GM12878 (cell line): Measurements from ENCODE around the gene ARFIP1. TPM values are rescaled to one million over a fixed set of nuclear protein-coding genes. Genes with fewer than 3 reads are reported as not detected.

Experiments
- DPF2 ChIP-seq: fragments of 450-650 bp; IDR thresholded peaks from 2 replicates; pipeline ENCODE4 v1.6.1; 2017; ENCODE audit warnings: mild to moderate bottlenecking
- EGR1 ChIP-seq, 2 experiments: IDR thresholded peaks; 1 replicate in 1 of 2; 2 replicates in 1 of 2; pipeline ENCODE4 v1.6.1; 2011 to 2012; ENCODE audit warnings: low read depth in 2 of 2, low read length in 2 of 2, borderline replicate concordance in 1 of 2, mild to moderate bottlenecking in 1 of 2, moderate library complexity in 1 of 2
- IKZF2 ChIP-seq, 2 experiments: fragments of 450-650 bp; IDR thresholded peaks; 2 replicates each; pipeline ENCODE4 v1.6.1; 2017; ENCODE audit warnings: mild to moderate bottlenecking in 2 of 2, moderate library complexity in 2 of 2
- IRF4 ChIP-seq: IDR thresholded peaks from 2 replicates; pipeline ENCODE4 v1.6.1; 2011; ENCODE audit warnings: low read depth, low read length
- LARP7 ChIP-seq: fragments of 450-650 bp; IDR thresholded peaks from 2 replicates; pipeline ENCODE4 v1.6.1; 2017; ENCODE audit warnings: mild to moderate bottlenecking
- MEF2B ChIP-seq: fragments of 450-650 bp; IDR thresholded peaks from 2 replicates; pipeline ENCODE4 v1.6.1; 2018; ENCODE audit warnings: mild to moderate bottlenecking, moderate library complexity; ENCODE audit not compliant: partially characterized antibody, poor library complexity, severe bottlenecking
- MTA2 ChIP-seq: fragments of 450-650 bp; IDR thresholded peaks from 2 replicates; pipeline ENCODE4 v1.6.1; 2016; ENCODE audit warnings: low read depth, mild to moderate bottlenecking, moderate library complexity
- MYC ChIP-seq: IDR thresholded peaks from 2 replicates; pipeline ENCODE4 v1.6.1; 2011; ENCODE audit warnings: mild to moderate bottlenecking, low read length, moderate library complexity, inconsistent platforms; ENCODE audit not compliant: insufficient read depth, insufficient replicate concordance, insufficient read length, severe bottlenecking
- NBN ChIP-seq: fragments of 450-650 bp; IDR thresholded peaks from 2 replicates; pipeline ENCODE4 v1.6.1; 2016
- RB1 ChIP-seq: fragments of 450-650 bp; formaldehyde crosslinking; IDR thresholded peaks from 2 replicates; pipeline ENCODE4 v1.6.1; 2017; ENCODE audit warnings: mild to moderate bottlenecking, borderline replicate concordance
- RELA ChIP-seq: fragments of 450-650 bp; IDR thresholded peaks from 2 replicates; pipeline ENCODE4 v1.8.0; 2014; ENCODE audit warnings: borderline replicate concordance; ENCODE audit not compliant: partially characterized antibody
- SIX5 ChIP-seq: IDR thresholded peaks from 2 replicates; pipeline ENCODE4 v1.6.1; 2011; ENCODE audit warnings: mild to moderate bottlenecking, low read depth, low read length, moderate library complexity; ENCODE audit not compliant: severe bottlenecking
- SMAD5 ChIP-seq: IDR thresholded peaks from 2 replicates; pipeline ENCODE4 v1.6.1; 2016; ENCODE audit warnings: antibody characterized with exemption, low read depth
- SMARCA5 ChIP-seq: fragments of 450-650 bp; IDR thresholded peaks from 2 replicates; pipeline ENCODE4 v1.6.1; 2017; ENCODE audit warnings: mild to moderate bottlenecking
- SREBF1 ChIP-seq: IDR thresholded peaks from 2 replicates; pipeline ENCODE4 v1.6.1; 2012; ENCODE audit warnings: mild to moderate bottlenecking, low read length
- SUPT20H ChIP-seq: IDR thresholded peaks from 2 replicates; pipeline ENCODE4 v1.6.1; 2011; ENCODE audit warnings: low read depth, mild to moderate bottlenecking, low read length, moderate library complexity, borderline replicate concordance; ENCODE audit not compliant: control insufficient read depth
- TAF1 ChIP-seq: IDR thresholded peaks from 2 replicates; pipeline ENCODE4 v1.6.1; 2011; ENCODE audit warnings: mild to moderate bottlenecking, low read depth, low read length, borderline replicate concordance
- TARDBP ChIP-seq: IDR thresholded peaks from 2 replicates; pipeline ENCODE4 v1.6.1; 2016; ENCODE audit warnings: borderline replicate concordance
- YBX1 ChIP-seq: fragments of 450-650 bp; IDR thresholded peaks from 2 replicates; pipeline ENCODE4 v1.6.1; 2016; ENCODE audit warnings: antibody characterized with exemption
- ZNF217 ChIP-seq: fragments of 450-650 bp; IDR thresholded peaks from 2 replicates; pipeline ENCODE4 v1.6.1; 2017; ENCODE audit warnings: antibody characterized with exemption, mild to moderate bottlenecking
- ZNF274 ChIP-seq: IDR thresholded peaks from one replicate; pipeline ENCODE4 v1.8.0; 2011; ENCODE audit not compliant: insufficient read length, insufficient read depth
- polyA plus RNA-seq, 11 experiments: library from polyadenylated mRNA; depleted of rRNA in 4 of 11; unstranded in 6 of 11; stranded (reverse) in 5 of 11; fragments of >200 nt; fragmentation: Nextera tagmentation in 4 of 11; fragmentation: Illumina TruSeq in 1 of 11; extraction: Ambion mirVana in 4 of 11; extraction: Trizol in 1 of 11; gene quantifications; 1 replicate in 1 of 11; 2 replicates in 10 of 11; pipeline versions ENCODE4 v1.2.1 to v1.2.3, GENCODE V29; 2011 to 2016; ENCODE audit warnings: inconsistent platforms in 2 of 11, missing spikeins in 2 of 11, low read depth in 1 of 11
- total RNA-seq, 4 experiments: library from RNA; depleted of rRNA in 3 of 4; stranded (reverse); fragments of >200 nt in 3 of 4; fragmentation: Illumina TruSeq in 1 of 4; extraction: Trizol in 1 of 4; gene quantifications; 2 replicates each; pipeline versions ENCODE4 v1.2.1 to v1.2.3, GENCODE V29; 2013 to 2021
- TF ChIP-seq, protein P1 (sequence below): fragments of 450-650 bp; IDR thresholded peaks from 2 replicates; pipeline ENCODE4 v1.6.1; 2017; ENCODE audit warnings: antibody characterized with exemption, mild to moderate bottlenecking, moderate library complexity
- TF ChIP-seq, protein P2 (sequence below): fragments of 450-650 bp; IDR thresholded peaks from 2 replicates; pipeline ENCODE4 v1.6.1; 2018; ENCODE audit warnings: borderline replicate concordance, mild to moderate bottlenecking; ENCODE audit not compliant: partially characterized antibody
- TF ChIP-seq, protein P3 (sequence below): IDR thresholded peaks from 2 replicates; pipeline ENCODE4 v1.6.1; 2012; ENCODE audit warnings: low read depth, low read length, improper control_type of control experiment
- TF ChIP-seq, protein P4 (sequence below): fragments of 450-650 bp; IDR thresholded peaks from 2 replicates; pipeline ENCODE4 v1.6.1; 2017; ENCODE audit warnings: mild to moderate bottlenecking

The ARFIP1 gene
- total and polyA plus RNA-seq, 10 of the 15 experiments (the other 5 are each of a cell fraction or from before 2014, with no cell fraction given) = 9.5 to 21.7 (median 15.4) TPM

DNA sequence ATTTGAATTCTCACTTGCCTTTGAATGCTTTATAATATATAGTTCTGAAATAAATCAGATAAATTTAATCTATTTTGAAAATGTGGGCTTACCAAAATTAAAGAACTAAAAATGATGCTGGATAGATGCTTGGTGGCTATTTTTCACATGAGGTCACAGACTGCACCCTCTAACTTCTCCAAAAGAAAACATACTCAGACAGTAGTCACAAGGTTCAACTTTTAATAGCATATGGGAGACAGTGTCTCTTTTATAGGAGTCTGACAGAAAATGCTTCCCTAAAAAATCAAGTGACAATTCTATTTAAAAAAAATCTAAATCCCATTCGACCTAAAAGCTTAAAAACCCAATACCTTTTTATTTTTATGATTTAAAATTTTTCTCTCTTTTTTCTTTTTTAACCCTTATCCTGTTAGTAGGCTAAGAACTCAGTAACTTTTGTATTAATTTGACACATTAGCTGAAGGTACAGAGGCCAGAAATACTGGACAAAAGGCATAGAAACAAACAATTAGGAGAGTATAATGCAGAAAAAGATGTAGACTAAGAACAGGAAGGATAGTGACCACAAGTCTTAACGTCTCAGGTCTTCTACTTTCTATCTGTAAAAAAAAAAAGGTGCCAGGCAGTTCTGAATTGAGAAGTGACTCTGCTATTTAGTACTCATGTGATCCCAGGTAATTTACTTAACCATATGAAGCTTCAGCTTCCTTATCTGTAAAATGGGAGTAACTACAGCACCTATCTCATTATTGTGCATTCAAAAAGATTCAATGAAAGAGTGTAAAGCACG lies 7.8 kb upstream of the ARFIP1 start (continued):
- TF ChIP-seq RELA = no peak
- no peak for TF ChIP-seq IKZF2 (IDR thresholded peaks at IDR 0.05)
- TF ChIP-seq SIX5 = no peak
- no peak for TF ChIP-seq ZNF274
- TF ChIP-seq SMAD5 = no peak
- peak; percentile 73; the same call in 1 of the 2 replicates for TF ChIP-seq SMARCA5
- no peak for TF ChIP-seq TAF1
- no peak for TF ChIP-seq EGR1 (IDR thresholded peaks at IDR 0.05; ENCODE audit: borderline replicate concordance in 1 of 2, low read depth in 2 of 2, low read length in 2 of 2)
- TF ChIP-seq, protein P1, sequence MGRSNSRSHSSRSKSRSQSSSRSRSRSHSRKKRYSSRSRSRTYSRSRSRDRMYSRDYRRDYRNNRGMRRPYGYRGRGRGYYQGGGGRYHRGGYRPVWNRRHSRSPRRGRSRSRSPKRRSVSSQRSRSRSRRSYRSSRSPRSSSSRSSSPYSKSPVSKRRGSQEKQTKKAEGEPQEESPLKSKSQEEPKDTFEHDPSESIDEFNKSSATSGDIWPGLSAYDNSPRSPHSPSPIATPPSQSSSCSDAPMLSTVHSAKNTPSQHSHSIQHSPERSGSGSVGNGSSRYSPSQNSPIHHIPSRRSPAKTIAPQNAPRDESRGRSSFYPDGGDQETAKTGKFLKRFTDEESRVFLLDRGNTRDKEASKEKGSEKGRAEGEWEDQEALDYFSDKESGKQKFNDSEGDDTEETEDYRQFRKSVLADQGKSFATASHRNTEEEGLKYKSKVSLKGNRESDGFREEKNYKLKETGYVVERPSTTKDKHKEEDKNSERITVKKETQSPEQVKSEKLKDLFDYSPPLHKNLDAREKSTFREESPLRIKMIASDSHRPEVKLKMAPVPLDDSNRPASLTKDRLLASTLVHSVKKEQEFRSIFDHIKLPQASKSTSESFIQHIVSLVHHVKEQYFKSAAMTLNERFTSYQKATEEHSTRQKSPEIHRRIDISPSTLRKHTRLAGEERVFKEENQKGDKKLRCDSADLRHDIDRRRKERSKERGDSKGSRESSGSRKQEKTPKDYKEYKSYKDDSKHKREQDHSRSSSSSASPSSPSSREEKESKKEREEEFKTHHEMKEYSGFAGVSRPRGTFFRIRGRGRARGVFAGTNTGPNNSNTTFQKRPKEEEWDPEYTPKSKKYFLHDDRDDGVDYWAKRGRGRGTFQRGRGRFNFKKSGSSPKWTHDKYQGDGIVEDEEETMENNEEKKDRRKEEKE = no peak
- TF ChIP-seq ZNF217 = 0 out of 2 replicates have a peak, but pooled peaks have one; percentile 37
- 0 out of 2 replicates have a peak, but pooled peaks have one; percentile 48 for TF ChIP-seq NBN
- TF ChIP-seq SREBF1 = no peak
- TF ChIP-seq, protein P2, sequence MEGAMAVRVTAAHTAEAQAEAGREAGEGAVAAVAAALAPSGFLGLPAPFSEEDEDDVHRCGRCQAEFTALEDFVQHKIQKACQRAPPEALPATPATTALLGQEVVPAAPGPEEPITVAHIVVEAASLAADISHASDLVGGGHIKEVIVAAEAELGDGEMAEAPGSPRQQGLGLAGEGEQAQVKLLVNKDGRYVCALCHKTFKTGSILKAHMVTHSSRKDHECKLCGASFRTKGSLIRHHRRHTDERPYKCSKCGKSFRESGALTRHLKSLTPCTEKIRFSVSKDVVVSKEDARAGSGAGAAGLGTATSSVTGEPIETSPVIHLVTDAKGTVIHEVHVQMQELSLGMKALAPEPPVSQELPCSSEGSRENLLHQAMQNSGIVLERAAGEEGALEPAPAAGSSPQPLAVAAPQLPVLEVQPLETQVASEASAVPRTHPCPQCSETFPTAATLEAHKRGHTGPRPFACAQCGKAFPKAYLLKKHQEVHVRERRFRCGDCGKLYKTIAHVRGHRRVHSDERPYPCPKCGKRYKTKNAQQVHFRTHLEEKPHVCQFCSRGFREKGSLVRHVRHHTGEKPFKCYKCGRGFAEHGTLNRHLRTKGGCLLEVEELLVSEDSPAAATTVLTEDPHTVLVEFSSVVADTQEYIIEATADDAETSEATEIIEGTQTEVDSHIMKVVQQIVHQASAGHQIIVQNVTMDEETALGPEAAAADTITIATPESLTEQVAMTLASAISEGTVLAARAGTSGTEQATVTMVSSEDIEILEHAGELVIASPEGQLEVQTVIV = no peak
- no peak for TF ChIP-seq IRF4
- TF ChIP-seq RB1 = no peak
- TF ChIP-seq YBX1 = no peak
- peak; percentile 62; the same call in 1 of the 2 replicates for TF ChIP-seq MTA2
- TF ChIP-seq DPF2 = no peak
- TF ChIP-seq, protein P3, sequence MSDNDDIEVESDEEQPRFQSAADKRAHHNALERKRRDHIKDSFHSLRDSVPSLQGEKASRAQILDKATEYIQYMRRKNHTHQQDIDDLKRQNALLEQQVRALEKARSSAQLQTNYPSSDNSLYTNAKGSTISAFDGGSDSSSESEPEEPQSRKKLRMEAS = no peak
- TF ChIP-seq SUPT20H = no peak
- TF ChIP-seq LARP7 = no peak
- no peak for TF ChIP-seq MYC
- TF ChIP-seq, protein P4, sequence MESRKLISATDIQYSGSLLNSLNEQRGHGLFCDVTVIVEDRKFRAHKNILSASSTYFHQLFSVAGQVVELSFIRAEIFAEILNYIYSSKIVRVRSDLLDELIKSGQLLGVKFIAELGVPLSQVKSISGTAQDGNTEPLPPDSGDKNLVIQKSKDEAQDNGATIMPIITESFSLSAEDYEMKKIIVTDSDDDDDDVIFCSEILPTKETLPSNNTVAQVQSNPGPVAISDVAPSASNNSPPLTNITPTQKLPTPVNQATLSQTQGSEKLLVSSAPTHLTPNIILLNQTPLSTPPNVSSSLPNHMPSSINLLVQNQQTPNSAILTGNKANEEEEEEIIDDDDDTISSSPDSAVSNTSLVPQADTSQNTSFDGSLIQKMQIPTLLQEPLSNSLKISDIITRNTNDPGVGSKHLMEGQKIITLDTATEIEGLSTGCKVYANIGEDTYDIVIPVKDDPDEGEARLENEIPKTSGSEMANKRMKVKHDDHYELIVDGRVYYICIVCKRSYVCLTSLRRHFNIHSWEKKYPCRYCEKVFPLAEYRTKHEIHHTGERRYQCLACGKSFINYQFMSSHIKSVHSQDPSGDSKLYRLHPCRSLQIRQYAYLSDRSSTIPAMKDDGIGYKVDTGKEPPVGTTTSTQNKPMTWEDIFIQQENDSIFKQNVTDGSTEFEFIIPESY = no peak
- no peak for TF ChIP-seq MEF2B
- no peak for TF ChIP-seq TARDBP
